Keratinocyte (primary cell): ENCODE measurements around the gene ZFP90. TPM values are rescaled to one million over a fixed set of nuclear protein-coding genes. Genes with fewer than 3 reads are reported as not detected.

Experiments
- DNase-seq: peaks from one replicate; pipeline ENCODE4 v3.0.0-alpha.2; 2011; ENCODE audit warnings: low read depth, missing footprints, low spot score
- FAIRE-seq: peaks from 2 replicates; lab custom pipeline; 2011; peaks lifted over from hg19 to GRCh38; lab: Jason Lieb, UNC
- H2AFZ ChIP-seq: 2 replicates; pipeline ENCODE4 v1.6.0; 2012; ENCODE audit warnings: low read length, control low read depth, inconsistent platforms; ENCODE audit not compliant: control insufficient read depth
- H3K27ac ChIP-seq: 2 replicates; pipeline ENCODE4 v1.5.1; 2011; ENCODE audit warnings: low read length; ENCODE audit not compliant: control insufficient read depth, insufficient read depth
- H3K27me3 ChIP-seq: 3 replicates; pipeline ENCODE4 v1.6.0; 2011; ENCODE audit warnings: low read length; ENCODE audit not compliant: control insufficient read depth, insufficient read depth; ENCODE audit errors: extremely low read depth
- H3K36me3 ChIP-seq, 2 experiments: 2 replicates in 1 of 2; 3 replicates in 1 of 2; pipeline ENCODE4 v1.5.1; 2011; ENCODE audit warnings: low read length in 2 of 2, mild to moderate bottlenecking in 1 of 2; ENCODE audit not compliant: control insufficient read depth in 2 of 2, insufficient read depth in 2 of 2; ENCODE audit errors: extremely low read depth in 1 of 2
- H3K4me1 ChIP-seq: 3 replicates; pipeline ENCODE4 v1.5.1; 2011; ENCODE audit warnings: low read length; ENCODE audit not compliant: control insufficient read depth, insufficient read depth; ENCODE audit errors: extremely low read depth
- H3K4me2 ChIP-seq: 3 replicates; pipeline ENCODE4 v1.6.0; 2011; ENCODE audit warnings: low read depth, low read length; ENCODE audit not compliant: control insufficient read depth, insufficient read depth; ENCODE audit errors: extremely low read depth
- H3K4me3 ChIP-seq, 3 experiments: fragments of 200-600 bp in 1 of 3; sonication (generic) in 1 of 3; 2 replicates in 2 of 3; 3 replicates in 1 of 3; pipeline ENCODE4 v1.5.1; 2011 to 2016; ENCODE audit warnings: low read length in 3 of 3, mild to moderate bottlenecking in 3 of 3, control low read depth in 2 of 3, inconsistent platforms in 1 of 3, low read depth in 1 of 3, mixed read lengths in 1 of 3, mixed run types in 1 of 3, moderate library complexity in 1 of 3; ENCODE audit not compliant: control insufficient read depth in 2 of 3, insufficient read depth in 2 of 3; ENCODE audit errors: extremely low read depth in 1 of 3
- H3K79me2 ChIP-seq: 2 replicates; pipeline ENCODE4 v1.6.0; 2012; ENCODE audit warnings: low read length; ENCODE audit not compliant: control insufficient read depth, insufficient read depth
- H3K9ac ChIP-seq: 3 replicates; pipeline ENCODE4 v1.6.0; 2011; ENCODE audit warnings: low read length; ENCODE audit not compliant: control insufficient read depth, insufficient read depth; ENCODE audit errors: extremely low read depth
- H3K9me1 ChIP-seq: 3 replicates; pipeline ENCODE4 v1.6.0; 2011; ENCODE audit warnings: low read length; ENCODE audit not compliant: control insufficient read depth, insufficient read depth; ENCODE audit errors: extremely low read depth
- H3K9me3 ChIP-seq: 2 replicates; pipeline ENCODE4 v1.5.1; 2012; ENCODE audit warnings: low read depth, low read length; ENCODE audit not compliant: control insufficient read depth
- H4K20me1 ChIP-seq: 3 replicates; pipeline ENCODE4 v1.6.0; 2011; ENCODE audit warnings: low read length; ENCODE audit not compliant: control insufficient read depth, insufficient read depth; ENCODE audit errors: extremely low read depth
- CTCF ChIP-seq, 3 experiments: IDR thresholded peaks in 1 of 3; conservative IDR thresholded peaks in 1 of 3; optimal IDR thresholded peaks in 1 of 3; 2 replicates in 2 of 3; 3 replicates in 1 of 3; pipeline versions ENCODE3 to v1.5.1; 2011; ENCODE audit warnings: low read length in 3 of 3, mild to moderate bottlenecking in 3 of 3, moderate library complexity in 2 of 3, control low read depth in 1 of 3, inconsistent platforms in 1 of 3; ENCODE audit not compliant: insufficient read depth in 2 of 3; ENCODE audit errors: extremely low read depth in 1 of 3
- EZH2 ChIP-seq: IDR thresholded peaks from one replicate; pipeline ENCODE4 v1.6.1; 2012; ENCODE audit warnings: inconsistent platforms, mild to moderate bottlenecking, low read length, moderate library complexity
- dilution Hi-C: fragments of 300-500 bp; cut with MboI; formaldehyde crosslinking; loops from one replicate; pipeline ENCODE4 v1.7.0; 2020; ENCODE audit warnings: low sequenced_read_pairs; ENCODE audit not compliant: extremely low pct_ligation_motif_present
- polyA plus RNA-seq, 5 experiments: library from polyadenylated mRNA; depleted of rRNA in 3 of 5; stranded (reverse) in 3 of 5; stranded (forward) in 1 of 5; unstranded in 1 of 5; fragments of >200 nt; gene quantifications; 1 replicate in 1 of 5; 2 replicates in 3 of 5; 3 replicates in 1 of 5; pipeline versions ENCODE4 v1.2.1 to v1.2.3, GENCODE V29; 2011 to 2012; ENCODE audit warnings: missing spikeins in 2 of 5, low read depth in 1 of 5, low replicate concordance in 1 of 5

ZFP90 gene
- polyA plus RNA-seq, 1 donor (not counting 4 experiments of a cell fraction or from before 2014, with no cell fraction given): 15.3 TPM

- dilution Hi-C loops: no loop called here
- FAIRE-seq: no peak
- peaks cover 20% of the 10 kb centered on the region for H3K27me3 ChIP-seq
These were observed 26.9 kb upstream of the ZFP90 start for GRCh38 chr16:68512183-68512582.

DNA sequence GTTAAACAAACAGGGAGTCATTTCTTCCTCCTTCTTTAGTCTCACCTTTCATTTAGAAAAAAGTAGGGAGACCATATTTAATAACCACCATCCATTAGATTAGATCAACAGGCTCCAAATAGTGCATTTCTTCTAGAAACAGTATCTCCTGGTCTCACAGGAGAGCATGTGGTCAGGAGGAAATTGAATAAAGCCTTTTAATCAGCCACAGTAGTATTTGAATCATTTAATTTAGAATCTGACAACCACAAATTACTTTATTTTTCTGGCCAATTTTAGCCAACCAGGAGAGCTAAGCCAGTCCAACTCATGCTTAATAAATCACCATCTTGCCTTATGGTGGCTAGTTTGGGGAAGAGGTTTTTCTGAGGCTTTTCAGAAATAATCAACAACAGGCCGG lies 26.3 kb upstream of the ZFP90 start:
- FAIRE-seq (no peak), DNase-seq (no peak)
- Histone ChIP-seq H3K36me3 (no peaks in the 10 kb centered on the region), H3K4me2 (no peak overlapping the region), H3K9me1 (no peaks in the 10 kb centered on the region), H2AFZ (no peak overlapping the region), H3K27ac (no peak overlapping the region), H3K4me3 (no peak overlapping the region), H3K9ac (no peak overlapping the region), H4K20me1 (no peaks in the 10 kb centered on the region), H3K9me3 (no peaks in the 10 kb centered on the region), H3K4me1 (no peaks in the 10 kb centered on the region), H3K79me2 (no peaks in the 10 kb centered on the region), H3K27me3 (peaks cover 20% of the 10 kb centered on the region)
- TF ChIP-seq CTCF (optimal IDR thresholded peaks at IDR 0.05 in 1 of 3, IDR thresholded peaks at IDR 0.05 in 1 of 3, conservative IDR thresholded peaks at IDR 0.05 in 1 of 3; ENCODE audit: extremely low read depth in 1 of 3, insufficient read depth in 2 of 3, low read length in 3 of 3): no peak
- dilution Hi-C loops: no loop called here

More at GRCh38 chr16:68512183-68512582, 26.9 kb upstream of the ZFP90 start:
- Histone ChIP-seq H3K4me2 (no peak overlapping the region), H2AFZ (no peak overlapping the region), H3K9me3 (no peaks in the 10 kb centered on the region), H4K20me1 (no peaks in the 10 kb centered on the region), H3K27ac (no peak overlapping the region), H3K4me3 (no peak overlapping the region), H3K36me3 (no peaks in the 10 kb centered on the region), H3K4me1 (no peaks in the 10 kb centered on the region), H3K9ac (no peak overlapping the region), H3K9me1 (no peaks in the 10 kb centered on the region), H3K79me2 (no peaks in the 10 kb centered on the region)
- TF ChIP-seq EZH2 (no peak), CTCF (optimal IDR thresholded peaks at IDR 0.05 in 1 of 3, IDR thresholded peaks at IDR 0.05 in 1 of 3, conservative IDR thresholded peaks at IDR 0.05 in 1 of 3; ENCODE audit: extremely low read depth in 1 of 3, insufficient read depth in 2 of 3, low read length in 3 of 3) (no peak)
- DNase-seq: no peak
